Measurements from ENCODE around the gene BAD. TPM values are rescaled to one million over a fixed set of nuclear protein-coding genes. Genes with fewer than 3 reads are reported as not detected.

Gene BAD
- total and polyA plus RNA-seq, 10 of the 15 experiments (the other 5 are each of a cell fraction or from before 2014, with no cell fraction given), result 1.5 to 67.2 (median 39.6) TPM

DNA sequence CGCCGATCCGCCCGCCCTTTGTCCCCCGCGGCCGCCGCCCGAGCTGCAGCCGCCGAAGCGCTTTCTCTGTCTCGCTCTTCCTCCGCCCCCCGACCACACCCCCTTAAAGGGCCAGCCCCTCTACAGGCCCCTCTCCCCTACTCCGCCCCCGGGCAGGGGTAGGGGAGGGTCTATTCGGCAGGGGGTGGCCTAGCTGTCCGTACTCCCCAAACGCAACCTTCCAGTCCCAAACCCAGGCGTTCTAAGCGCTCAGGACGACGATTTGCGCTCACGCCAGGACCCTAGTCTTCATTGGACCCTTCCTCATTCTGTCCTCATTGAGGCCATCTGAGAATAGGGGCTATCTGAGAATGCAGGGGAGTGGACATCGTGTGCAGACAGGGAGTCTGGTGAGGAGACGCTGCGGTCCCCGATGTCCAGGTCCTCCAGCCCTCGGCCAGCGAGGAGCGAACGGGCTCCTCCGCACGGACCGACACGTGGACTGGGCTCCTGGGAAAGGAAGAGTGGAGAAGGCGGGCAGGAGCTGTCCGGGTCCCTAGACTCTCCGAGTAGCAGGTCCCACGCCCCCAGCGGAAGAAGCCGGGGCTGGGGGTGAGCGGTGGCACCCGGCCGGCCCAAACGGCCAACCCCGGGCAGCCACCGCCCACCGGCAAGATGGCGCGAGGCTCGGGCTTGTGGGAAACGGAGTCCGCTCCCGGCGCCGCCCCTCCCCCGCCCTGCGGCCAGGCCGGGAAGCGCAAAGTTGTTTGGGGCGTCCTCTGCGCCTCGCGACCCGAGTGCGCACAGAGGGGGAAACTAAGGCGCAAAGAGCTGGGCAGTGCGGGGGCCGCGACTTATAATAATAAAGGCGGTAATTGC, 37.4 kb downstream of the BAD start, which contains the start of gene PPP1R14B (continued):
- TF ChIP-seq, protein P1, sequence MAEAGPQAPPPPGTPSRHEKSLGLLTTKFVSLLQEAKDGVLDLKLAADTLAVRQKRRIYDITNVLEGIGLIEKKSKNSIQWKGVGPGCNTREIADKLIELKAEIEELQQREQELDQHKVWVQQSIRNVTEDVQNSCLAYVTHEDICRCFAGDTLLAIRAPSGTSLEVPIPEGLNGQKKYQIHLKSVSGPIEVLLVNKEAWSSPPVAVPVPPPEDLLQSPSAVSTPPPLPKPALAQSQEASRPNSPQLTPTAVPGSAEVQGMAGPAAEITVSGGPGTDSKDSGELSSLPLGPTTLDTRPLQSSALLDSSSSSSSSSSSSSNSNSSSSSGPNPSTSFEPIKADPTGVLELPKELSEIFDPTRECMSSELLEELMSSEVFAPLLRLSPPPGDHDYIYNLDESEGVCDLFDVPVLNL (IDR thresholded peaks at IDR 0.05; ENCODE audit: low read depth, low read length), result no peak
- peak; percentile 41 for TF ChIP-seq SP1 (IDR thresholded peaks at IDR 0.05; ENCODE audit: low read depth, low read length)
- TF ChIP-seq HCFC1 (IDR thresholded peaks at IDR 0.05; ENCODE audit: low read length), result peak; percentile 91
- TF ChIP-seq GATAD2B (conservative IDR thresholded peaks at IDR 0.05; ENCODE audit: low read depth), result peak; percentile 51
- TF ChIP-seq, protein P2, sequence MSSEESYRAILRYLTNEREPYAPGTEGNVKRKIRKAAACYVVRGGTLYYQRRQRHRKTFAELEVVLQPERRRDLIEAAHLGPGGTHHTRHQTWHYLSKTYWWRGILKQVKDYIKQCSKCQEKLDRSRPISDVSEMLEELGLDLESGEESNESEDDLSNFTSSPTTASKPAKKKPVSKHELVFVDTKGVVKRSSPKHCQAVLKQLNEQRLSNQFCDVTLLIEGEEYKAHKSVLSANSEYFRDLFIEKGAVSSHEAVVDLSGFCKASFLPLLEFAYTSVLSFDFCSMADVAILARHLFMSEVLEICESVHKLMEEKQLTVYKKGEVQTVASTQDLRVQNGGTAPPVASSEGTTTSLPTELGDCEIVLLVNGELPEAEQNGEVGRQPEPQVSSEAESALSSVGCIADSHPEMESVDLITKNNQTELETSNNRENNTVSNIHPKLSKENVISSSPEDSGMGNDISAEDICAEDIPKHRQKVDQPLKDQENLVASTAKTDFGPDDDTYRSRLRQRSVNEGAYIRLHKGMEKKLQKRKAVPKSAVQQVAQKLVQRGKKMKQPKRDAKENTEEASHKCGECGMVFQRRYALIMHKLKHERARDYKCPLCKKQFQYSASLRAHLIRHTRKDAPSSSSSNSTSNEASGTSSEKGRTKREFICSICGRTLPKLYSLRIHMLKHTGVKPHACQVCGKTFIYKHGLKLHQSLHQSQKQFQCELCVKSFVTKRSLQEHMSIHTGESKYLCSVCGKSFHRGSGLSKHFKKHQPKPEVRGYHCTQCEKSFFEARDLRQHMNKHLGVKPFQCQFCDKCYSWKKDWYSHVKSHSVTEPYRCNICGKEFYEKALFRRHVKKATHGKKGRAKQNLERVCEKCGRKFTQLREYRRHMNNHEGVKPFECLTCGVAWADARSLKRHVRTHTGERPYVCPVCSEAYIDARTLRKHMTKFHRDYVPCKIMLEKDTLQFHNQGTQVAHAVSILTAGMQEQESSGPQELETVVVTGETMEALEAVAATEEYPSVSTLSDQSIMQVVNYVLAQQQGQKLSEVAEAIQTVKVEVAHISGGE (CRISPR knock-in tag; IDR thresholded peaks at IDR 0.05), result 0 out of 2 replicates have a peak, but pooled peaks have one; percentile 15
- TF ChIP-seq DPF2 (IDR thresholded peaks at IDR 0.05), result 0 out of 2 replicates have a peak, but pooled peaks have one; percentile 43
- TF ChIP-seq IKZF1 (conservative IDR thresholded peaks at IDR 0.05), result peak; percentile 89
- peak; percentile 66; the same call in 1 of the 2 replicates for TF ChIP-seq HDGF (IDR thresholded peaks at IDR 0.05)
- TF ChIP-seq SIX5 (IDR thresholded peaks at IDR 0.05; ENCODE audit: low read depth, low read length, severe bottlenecking), result peak; percentile 87
- TF ChIP-seq, protein P3, sequence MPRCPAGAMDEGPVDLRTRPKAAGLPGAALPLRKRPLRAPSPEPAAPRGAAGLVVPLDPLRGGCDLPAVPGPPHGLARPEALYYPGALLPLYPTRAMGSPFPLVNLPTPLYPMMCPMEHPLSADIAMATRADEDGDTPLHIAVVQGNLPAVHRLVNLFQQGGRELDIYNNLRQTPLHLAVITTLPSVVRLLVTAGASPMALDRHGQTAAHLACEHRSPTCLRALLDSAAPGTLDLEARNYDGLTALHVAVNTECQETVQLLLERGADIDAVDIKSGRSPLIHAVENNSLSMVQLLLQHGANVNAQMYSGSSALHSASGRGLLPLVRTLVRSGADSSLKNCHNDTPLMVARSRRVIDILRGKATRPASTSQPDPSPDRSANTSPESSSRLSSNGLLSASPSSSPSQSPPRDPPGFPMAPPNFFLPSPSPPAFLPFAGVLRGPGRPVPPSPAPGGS (IDR thresholded peaks at IDR 0.05; ENCODE audit: borderline replicate concordance, insufficient read depth, low read depth, low read length, poor library complexity, severe bottlenecking), result no peak
- TF ChIP-seq, protein P4, sequence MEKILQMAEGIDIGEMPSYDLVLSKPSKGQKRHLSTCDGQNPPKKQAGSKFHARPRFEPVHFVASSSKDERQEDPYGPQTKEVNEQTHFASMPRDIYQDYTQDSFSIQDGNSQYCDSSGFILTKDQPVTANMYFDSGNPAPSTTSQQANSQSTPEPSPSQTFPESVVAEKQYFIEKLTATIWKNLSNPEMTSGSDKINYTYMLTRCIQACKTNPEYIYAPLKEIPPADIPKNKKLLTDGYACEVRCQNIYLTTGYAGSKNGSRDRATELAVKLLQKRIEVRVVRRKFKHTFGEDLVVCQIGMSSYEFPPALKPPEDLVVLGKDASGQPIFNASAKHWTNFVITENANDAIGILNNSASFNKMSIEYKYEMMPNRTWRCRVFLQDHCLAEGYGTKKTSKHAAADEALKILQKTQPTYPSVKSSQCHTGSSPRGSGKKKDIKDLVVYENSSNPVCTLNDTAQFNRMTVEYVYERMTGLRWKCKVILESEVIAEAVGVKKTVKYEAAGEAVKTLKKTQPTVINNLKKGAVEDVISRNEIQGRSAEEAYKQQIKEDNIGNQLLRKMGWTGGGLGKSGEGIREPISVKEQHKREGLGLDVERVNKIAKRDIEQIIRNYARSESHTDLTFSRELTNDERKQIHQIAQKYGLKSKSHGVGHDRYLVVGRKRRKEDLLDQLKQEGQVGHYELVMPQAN (conservative IDR thresholded peaks at IDR 0.05), result peak; percentile 75; the same call in 1 of the 2 replicates
- 0 out of 2 replicates have a peak, but pooled peaks have one; percentile 46 for TF ChIP-seq NBN (IDR thresholded peaks at IDR 0.05)
- no peak for TF ChIP-seq CBX3 (IDR thresholded peaks at IDR 0.05; ENCODE audit: borderline replicate concordance, low read depth)
- peak in 1 of 2 experiments; percentile 44; a peak in 1 of 4 replicates for TF ChIP-seq BHLHE40 (IDR thresholded peaks at IDR 0.05; ENCODE audit: borderline replicate concordance in 1 of 2, low read depth in 2 of 2, low read length in 1 of 2)
- TF ChIP-seq ETV6 (conservative IDR thresholded peaks at IDR 0.05 in 1 of 2, IDR thresholded peaks at IDR 0.05 in 1 of 2; ENCODE audit: borderline replicate concordance in 1 of 2, low read depth in 1 of 2), result no peak
- no peak for TF ChIP-seq SMAD1 (IDR thresholded peaks at IDR 0.05; ENCODE audit: low read depth, partially characterized antibody)
- TF ChIP-seq EED (IDR thresholded peaks at IDR 0.05; ENCODE audit: low read depth), result no peak
- no peak for TF ChIP-seq RAD51 (IDR thresholded peaks at IDR 0.05)
